Stimulated activated memory B cell treated with anti-CD40 and anti-IgM and Interleukin-4, amounts not matched to agents 10 μg/mL and 1 μg/mL and 100 μg/mL, for 72 hours (primary cell): ENCODE results near the gene KCNS3.

Experiments
- ATAC-seq: fragments of 150-1000 bp; cut with Tn5 transposase; 2 replicates; pipeline ENCODE4 v1.10.0; 2021
- H3K27ac Mint-ChIP-seq: one replicate; pipeline ENCODE4 v1.8.0; 2022; ENCODE audit warnings: mild to moderate bottlenecking, mixed read lengths
- H3K27me3 Mint-ChIP-seq: one replicate; pipeline ENCODE4 v1.8.0; 2022; ENCODE audit warnings: mixed read lengths
- H3K36me3 Mint-ChIP-seq: one replicate; pipeline ENCODE4 v1.8.0; 2022; ENCODE audit warnings: mixed read lengths
- H3K4me1 Mint-ChIP-seq: one replicate; pipeline ENCODE4 v1.8.0; 2022; ENCODE audit warnings: mixed read lengths
- H3K4me3 Mint-ChIP-seq: one replicate; pipeline ENCODE4 v1.8.0; 2022; ENCODE audit warnings: mild to moderate bottlenecking, moderate library complexity, mixed read lengths
- H3K9me3 Mint-ChIP-seq: one replicate; pipeline ENCODE4 v1.8.0; 2022; ENCODE audit warnings: mixed read lengths

KCNS3 gene

DNA sequence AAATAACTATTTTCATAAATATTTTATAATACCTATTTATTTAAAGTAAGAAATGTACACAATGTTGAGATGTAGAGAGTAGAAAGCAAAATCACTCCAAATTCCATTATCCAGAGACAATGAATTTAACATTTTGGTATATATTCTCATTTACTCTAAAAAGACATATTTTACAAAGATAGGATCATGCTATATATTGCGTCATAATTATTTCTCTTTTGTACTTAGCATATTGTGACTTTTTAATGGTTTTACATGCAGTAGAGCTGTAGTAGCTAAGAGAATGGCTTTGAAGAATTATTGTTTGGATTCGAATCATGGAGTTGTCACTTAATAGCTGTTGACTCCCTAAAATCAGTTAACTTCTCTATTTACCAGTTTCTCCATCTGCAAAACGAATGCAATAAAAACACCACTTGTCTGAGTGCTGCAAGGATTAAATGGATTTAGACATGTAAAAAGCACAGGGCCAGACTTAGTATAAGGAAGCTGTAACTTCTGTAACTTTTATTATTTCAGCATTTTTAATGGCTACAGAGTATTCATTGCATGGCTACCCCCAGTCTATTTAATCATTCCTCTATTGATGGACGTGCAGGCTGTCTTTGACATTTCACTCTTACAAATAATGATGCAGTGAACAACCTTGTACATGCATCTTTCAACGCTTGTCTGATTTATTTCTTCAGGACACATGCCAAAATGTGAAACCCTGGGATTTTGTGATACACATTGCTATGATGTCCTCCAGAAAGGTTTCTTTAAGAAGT lies 33.2 kb downstream of the KCNS3 start:
- peaks cover 11% of the 10 kb centered on the region for H3K4me1 Mint-ChIP-seq
- no peaks in the 10 kb centered on the region for H3K36me3 Mint-ChIP-seq
- H3K27ac Mint-ChIP-seq: no peak overlapping the region
- peak; percentile 15 for ATAC-seq
- no peak overlapping the region for H3K4me3 Mint-ChIP-seq
- peaks cover 42% of the 10 kb centered on the region for H3K27me3 Mint-ChIP-seq
- peaks cover 4% of the 10 kb centered on the region for H3K9me3 Mint-ChIP-seq

DNA sequence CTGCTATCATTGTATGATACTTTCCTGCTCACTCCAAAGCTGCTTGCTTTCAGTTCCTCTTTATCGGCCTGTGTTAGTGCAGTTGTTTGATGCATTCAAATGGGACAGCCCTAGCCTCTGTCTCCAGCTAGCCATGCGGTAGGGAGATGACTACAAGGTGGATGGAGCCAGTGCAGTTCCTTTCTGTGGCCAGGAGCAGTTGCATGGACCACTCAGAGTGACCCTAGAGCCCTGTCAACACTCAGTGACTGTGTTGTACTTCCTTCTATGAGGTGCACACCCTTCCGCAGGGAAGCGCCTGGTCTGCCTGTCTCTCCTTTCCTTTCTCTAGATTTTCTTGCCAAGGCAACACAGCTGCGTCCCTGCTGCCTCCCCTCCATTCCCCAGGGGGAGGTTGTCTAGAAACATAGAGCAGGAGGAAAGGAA lies 33.8 kb downstream of the KCNS3 start:
- Mint-ChIP-seq H3K4me1 (peaks cover 11% of the 10 kb centered on the region), H3K27ac (no peak overlapping the region), H3K9me3 (peaks cover 4% of the 10 kb centered on the region), H3K27me3 (peaks cover 42% of the 10 kb centered on the region), H3K4me3 (no peak overlapping the region), H3K36me3 (no peaks in the 10 kb centered on the region)
- ATAC-seq: peak; percentile 93

DNA sequence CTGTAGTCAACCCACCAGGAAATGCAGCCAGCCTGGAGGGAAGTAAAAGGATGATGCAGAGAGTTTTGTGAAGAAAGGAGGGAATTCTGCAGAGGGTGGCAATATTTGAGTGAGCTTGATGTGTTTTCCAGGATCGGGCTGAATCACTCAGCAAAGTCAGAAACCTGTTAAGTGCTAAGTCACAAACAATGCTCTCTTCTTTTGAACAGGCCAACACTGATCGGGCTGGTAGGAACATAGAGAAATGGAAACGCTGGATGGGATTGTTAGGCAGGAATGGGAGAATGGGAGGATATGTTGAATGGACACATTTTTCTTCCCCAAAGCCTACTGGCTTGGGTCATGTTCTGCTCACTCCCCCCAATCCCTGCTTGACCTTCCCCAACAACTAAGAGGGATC lies 36.6 kb downstream of the KCNS3 start:
- no peak for ATAC-seq
- H3K4me1 Mint-ChIP-seq: peaks cover 17% of the 10 kb centered on the region
- no peaks in the 10 kb centered on the region for H3K36me3 Mint-ChIP-seq
- no peaks in the 10 kb centered on the region for H3K9me3 Mint-ChIP-seq
- H3K27me3 Mint-ChIP-seq: peaks cover 24% of the 10 kb centered on the region
- H3K27ac Mint-ChIP-seq: no peak overlapping the region
- no peak overlapping the region for H3K4me3 Mint-ChIP-seq

DNA sequence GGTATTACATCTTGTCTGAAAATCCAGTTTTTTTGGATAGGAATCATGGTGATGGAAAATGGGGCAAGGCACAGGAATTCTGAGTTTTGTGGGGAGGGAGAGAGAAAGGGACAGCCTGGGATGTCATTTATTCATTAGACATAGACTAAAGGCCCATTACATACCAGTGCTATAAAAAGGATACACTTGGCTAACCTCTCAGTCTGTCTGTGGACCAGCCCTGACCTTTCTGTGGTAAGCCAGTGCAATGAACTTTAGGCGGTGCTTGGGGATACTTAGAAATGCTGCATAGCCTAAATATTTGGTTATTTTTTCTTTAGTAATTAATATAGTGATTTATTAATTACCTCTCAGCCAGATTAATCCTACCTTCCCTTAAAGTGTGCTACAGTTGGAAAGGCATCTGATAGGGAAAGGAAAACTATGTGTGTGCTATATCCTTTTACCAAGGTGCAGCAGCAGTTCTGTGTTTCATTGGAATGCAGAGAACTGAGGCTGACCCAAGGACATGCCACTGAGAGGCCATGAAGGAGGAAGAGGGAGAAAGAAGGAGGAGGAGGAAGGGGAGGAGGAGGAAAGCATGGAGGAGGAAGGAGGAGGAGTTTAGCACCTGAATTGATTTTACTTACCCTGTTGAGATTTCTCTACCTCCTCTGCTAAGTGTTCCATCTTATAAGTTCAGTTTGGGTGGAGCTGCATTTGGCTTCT lies 37.5 kb downstream of the KCNS3 start:
- no peak overlapping the region for H3K4me3 Mint-ChIP-seq
- peaks cover 17% of the 10 kb centered on the region for H3K4me1 Mint-ChIP-seq
- H3K36me3 Mint-ChIP-seq: no peaks in the 10 kb centered on the region
- H3K9me3 Mint-ChIP-seq: no peaks in the 10 kb centered on the region
- peaks cover 19% of the 10 kb centered on the region for H3K27me3 Mint-ChIP-seq
- H3K27ac Mint-ChIP-seq: no peak overlapping the region
- peak; percentile 46 for ATAC-seq

DNA sequence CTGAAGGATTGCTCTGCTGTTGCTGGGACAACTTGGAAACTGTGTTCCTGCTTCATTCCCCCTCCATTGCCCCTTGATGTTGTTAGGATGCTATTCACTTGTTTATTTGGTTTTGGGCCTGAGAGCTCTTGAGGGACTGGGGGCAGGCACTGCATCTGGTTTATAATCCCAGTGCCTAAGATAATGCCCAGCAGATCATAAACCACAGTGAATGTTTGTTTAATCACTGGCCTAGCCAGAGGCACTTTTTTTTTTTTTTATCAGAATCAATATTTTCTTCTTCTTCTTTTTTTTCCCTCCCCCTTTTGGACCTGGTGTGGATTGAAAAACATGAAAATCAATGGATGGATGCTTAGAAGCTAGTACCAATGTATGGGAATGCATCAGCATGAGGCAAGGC lies 38.1 kb downstream of the KCNS3 start:
- ATAC-seq: no peak
- no peak overlapping the region for H3K27ac Mint-ChIP-seq
- H3K4me3 Mint-ChIP-seq: no peak overlapping the region
- no peaks in the 10 kb centered on the region for H3K9me3 Mint-ChIP-seq
- peaks cover 17% of the 10 kb centered on the region for H3K4me1 Mint-ChIP-seq
- peaks cover 14% of the 10 kb centered on the region for H3K27me3 Mint-ChIP-seq
- no peaks in the 10 kb centered on the region for H3K36me3 Mint-ChIP-seq

DNA sequence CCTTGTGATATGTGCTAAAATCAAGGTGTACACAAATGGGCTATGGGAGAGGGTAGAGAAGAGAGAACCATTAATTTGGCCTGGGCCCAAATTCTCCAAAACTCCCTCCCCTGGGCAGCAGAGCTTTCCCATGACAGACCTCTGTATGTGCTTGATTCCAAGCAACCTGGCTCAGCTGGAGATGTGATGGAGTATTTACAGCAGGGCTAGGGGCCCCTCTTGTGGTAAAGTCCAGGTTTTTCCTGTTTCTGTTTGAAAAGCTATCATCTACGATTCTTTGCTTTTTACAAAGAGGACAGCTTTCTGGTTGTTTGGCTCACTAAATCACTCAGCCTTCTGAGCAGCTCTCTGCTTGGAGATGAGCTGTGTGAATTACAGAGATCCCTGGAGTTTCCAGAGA lies 40.3 kb downstream of the KCNS3 start:
- ATAC-seq: no peak
- H3K4me1 Mint-ChIP-seq: peaks cover 5% of the 10 kb centered on the region
- H3K4me3 Mint-ChIP-seq: no peak overlapping the region
- no peaks in the 10 kb centered on the region for H3K36me3 Mint-ChIP-seq
- H3K9me3 Mint-ChIP-seq: no peaks in the 10 kb centered on the region
- peaks cover 14% of the 10 kb centered on the region for H3K27me3 Mint-ChIP-seq
- H3K27ac Mint-ChIP-seq: no peak overlapping the region

DNA sequence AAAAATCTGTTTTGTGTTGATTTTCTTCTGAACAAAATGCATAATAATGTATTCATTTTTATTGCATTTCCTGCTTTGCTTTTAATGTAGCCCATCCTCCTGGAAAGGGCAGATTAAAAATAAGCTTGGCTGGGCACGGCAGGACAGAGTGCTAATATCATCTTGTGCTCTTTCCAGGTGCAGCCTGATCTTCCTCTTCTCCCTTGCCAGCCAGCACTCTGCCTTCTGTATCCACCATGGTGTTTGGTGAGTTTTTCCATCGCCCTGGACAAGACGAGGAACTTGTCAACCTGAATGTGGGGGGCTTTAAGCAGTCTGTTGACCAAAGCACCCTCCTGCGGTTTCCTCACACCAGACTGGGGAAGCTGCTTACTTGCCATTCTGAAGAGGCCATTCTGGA lies 52.3 kb downstream of the KCNS3 start:
- H3K27ac Mint-ChIP-seq: no peak overlapping the region
- no peak for ATAC-seq
- no peak overlapping the region for H3K4me3 Mint-ChIP-seq
- peaks cover 8% of the 10 kb centered on the region for H3K9me3 Mint-ChIP-seq
- H3K4me1 Mint-ChIP-seq: no peaks in the 10 kb centered on the region
- H3K36me3 Mint-ChIP-seq: no peaks in the 10 kb centered on the region
- H3K27me3 Mint-ChIP-seq: peaks cover 60% of the 10 kb centered on the region

DNA sequence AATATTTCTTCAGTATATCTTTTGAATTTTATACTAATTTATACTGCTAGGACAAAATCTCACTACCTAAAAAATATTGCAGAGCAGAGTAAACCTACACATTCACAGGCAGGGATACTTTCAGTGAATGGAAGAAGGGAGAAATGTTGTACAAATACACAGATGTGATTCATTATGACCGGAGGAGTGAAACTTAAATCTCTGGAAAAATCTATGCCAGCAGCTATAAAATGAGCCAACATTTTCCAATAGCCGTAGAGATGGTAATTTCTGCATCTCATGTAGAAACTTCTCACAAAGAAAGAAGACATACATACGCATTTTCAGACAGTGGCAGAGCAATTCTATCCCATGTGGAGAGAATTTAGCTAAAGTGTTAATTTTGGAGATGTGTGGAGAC lies 54.8 kb downstream of the KCNS3 start:
- Mint-ChIP-seq H3K4me1 (no peaks in the 10 kb centered on the region), H3K27me3 (peaks cover 83% of the 10 kb centered on the region), H3K27ac (no peak overlapping the region), H3K36me3 (no peaks in the 10 kb centered on the region), H3K9me3 (no peaks in the 10 kb centered on the region), H3K4me3 (no peak overlapping the region)
- no peak for ATAC-seq

DNA sequence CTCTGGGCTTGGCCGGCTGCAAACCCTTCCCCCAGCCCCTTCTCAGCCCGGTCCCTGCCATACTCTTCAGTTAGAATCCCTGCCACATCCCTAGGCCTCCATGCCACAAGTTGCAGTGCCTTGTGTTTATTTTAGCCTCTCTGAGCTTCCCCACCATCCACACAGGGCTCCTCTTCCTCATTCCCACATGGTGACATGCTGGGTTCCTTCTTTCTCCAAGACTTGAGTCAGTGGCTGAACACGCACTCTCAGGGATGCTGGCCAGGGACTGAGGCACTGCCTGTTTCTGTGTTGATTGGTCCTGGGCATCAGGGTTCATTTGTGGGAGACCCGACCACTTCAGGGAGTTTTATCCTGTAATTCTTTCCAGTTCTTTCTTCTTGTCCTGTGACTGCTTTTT lies 56.3 kb downstream of the KCNS3 start:
- H3K4me3 Mint-ChIP-seq: no peak overlapping the region
- no peak for ATAC-seq
- no peak overlapping the region for H3K27ac Mint-ChIP-seq
- H3K27me3 Mint-ChIP-seq: peaks cover 76% of the 10 kb centered on the region
- H3K4me1 Mint-ChIP-seq: no peaks in the 10 kb centered on the region
- H3K36me3 Mint-ChIP-seq: no peaks in the 10 kb centered on the region
- peaks cover 4% of the 10 kb centered on the region for H3K9me3 Mint-ChIP-seq

DNA sequence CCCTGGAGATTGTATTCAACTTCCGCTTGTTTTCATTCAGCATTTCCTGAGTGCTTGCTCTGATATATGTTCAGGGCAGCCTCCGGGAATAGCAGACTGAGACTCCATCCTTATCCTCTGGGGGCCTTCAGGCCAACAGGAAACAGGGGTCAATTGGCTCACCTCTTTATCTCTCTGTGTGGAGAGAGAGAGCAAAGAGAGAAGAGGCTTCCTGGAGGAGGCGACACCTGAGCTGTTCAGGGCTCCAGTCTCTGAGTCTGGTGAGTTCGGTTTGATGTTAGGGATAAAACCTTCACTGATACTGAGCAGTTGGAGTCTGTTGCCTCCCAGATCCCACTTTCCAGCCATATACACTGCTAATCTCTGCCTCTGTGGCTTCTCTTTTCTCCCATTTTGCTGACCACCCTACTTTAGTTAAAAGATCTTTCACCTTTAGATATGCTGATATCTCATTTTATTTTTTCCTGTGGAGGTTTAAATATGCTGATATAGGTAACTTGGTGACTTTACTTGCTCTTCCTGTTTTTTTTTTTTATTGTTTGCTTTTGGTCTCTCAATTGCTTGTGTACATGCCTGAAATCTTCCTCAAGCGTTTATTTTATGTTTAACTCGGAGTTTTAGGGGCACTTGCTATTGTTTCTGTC lies 56.9 kb downstream of the KCNS3 start:
- H3K36me3 Mint-ChIP-seq: no peaks in the 10 kb centered on the region
- peaks cover 4% of the 10 kb centered on the region for H3K9me3 Mint-ChIP-seq
- no peaks in the 10 kb centered on the region for H3K4me1 Mint-ChIP-seq
- no peak overlapping the region for H3K27ac Mint-ChIP-seq
- no peak overlapping the region for H3K4me3 Mint-ChIP-seq
- ATAC-seq: no peak
- peaks cover 69% of the 10 kb centered on the region for H3K27me3 Mint-ChIP-seq

DNA sequence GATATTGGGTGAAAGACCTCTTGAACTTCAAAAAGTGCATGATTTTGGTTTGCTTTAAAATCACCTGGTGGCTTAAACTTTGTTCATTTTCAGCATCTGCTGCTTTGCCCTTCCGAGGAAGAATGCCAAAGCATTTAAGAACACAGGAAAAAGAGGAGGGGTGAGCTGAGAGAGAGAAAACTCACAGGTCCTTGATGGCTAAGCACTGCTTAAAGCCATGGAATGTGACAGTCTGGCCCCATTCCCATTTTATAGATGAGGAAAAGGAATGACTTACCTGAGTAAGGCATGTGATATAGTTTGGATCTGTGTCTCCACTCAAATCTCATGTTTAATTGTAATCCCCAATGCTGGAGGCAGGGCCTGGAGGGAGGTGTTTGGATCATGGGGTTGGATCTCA lies 58.1 kb downstream of the KCNS3 start:
- ATAC-seq: no peak
- Mint-ChIP-seq H3K9me3 (peaks cover 4% of the 10 kb centered on the region), H3K27me3 (peaks cover 57% of the 10 kb centered on the region), H3K4me3 (no peak overlapping the region), H3K27ac (no peak overlapping the region), H3K36me3 (no peaks in the 10 kb centered on the region), H3K4me1 (no peaks in the 10 kb centered on the region)

DNA sequence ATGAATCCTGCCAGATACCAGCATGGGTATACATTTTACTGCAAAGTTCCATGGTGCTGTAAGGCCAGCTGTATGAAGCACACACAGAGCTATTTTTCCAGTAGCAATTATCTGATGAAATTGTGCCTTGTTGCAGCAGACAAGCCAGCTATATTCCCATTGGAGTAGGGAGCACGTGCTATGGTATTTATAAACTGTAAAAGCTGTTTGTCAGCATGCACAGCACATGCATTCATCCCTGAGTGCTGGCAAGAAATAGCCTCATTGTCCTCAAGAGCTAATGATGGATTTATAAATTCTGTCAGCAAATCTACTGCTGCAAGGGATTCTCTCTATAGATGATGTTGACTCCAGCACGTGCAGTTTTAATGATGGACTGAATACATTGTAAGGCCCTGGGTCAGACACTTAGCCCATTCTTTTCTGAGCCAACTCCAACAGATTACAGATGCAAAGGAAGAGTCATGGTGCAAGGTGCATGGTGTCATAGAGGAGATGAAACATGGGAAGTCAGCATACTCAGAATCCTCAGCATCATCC lies 61.7 kb downstream of the KCNS3 start:
- H3K27ac Mint-ChIP-seq: no peak overlapping the region
- H3K27me3 Mint-ChIP-seq: peaks cover 39% of the 10 kb centered on the region
- peaks cover 4% of the 10 kb centered on the region for H3K9me3 Mint-ChIP-seq
- no peaks in the 10 kb centered on the region for H3K36me3 Mint-ChIP-seq
- no peak for ATAC-seq
- H3K4me1 Mint-ChIP-seq: no peaks in the 10 kb centered on the region
- no peak overlapping the region for H3K4me3 Mint-ChIP-seq

DNA sequence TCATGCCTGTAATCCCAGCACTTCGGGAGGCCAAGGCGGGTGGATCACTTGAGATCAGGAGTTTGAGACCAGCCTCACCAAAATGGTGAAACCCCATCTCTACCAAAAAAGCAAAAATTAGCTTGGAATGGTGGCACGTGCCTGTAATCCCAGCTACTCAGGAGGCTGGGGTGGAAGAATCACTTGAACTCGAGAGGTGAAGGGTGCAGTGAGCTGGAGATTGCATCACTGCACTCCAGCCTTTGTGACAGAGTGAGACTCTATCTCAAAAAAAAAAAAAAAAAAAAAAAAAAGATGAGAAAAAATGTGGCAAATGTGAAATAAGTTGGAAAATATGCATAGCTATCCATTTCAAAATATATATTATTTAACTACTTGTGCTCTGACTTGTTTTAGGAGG lies 65.0 kb downstream of the KCNS3 start:
- no peaks in the 10 kb centered on the region for H3K4me1 Mint-ChIP-seq
- H3K9me3 Mint-ChIP-seq: peaks cover 2% of the 10 kb centered on the region
- no peak overlapping the region for H3K27ac Mint-ChIP-seq
- H3K36me3 Mint-ChIP-seq: no peaks in the 10 kb centered on the region
- no peak for ATAC-seq
- peaks cover 15% of the 10 kb centered on the region for H3K27me3 Mint-ChIP-seq
- H3K4me3 Mint-ChIP-seq: no peak overlapping the region

DNA sequence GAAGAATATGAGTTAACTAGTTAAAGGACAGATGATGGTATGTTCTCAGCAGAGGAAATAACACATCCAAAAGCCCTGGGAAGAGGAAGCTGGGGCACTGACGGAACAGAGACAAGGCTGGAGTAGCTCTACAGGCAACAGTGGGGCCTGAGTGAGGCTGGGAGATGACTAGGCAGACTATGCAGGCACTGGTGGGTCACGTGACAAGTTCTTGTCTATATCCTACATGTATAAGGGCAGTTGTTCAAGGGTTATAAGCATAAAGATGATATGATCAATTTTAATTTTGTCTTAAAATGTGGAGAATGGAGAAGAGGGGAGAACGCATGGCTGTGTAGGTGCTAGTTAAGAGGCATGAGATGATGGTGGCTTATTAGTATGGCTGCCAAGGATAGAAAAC lies 68.6 kb downstream of the KCNS3 start:
- Mint-ChIP-seq H3K4me3 (no peak overlapping the region), H3K4me1 (no peaks in the 10 kb centered on the region), H3K27ac (no peak overlapping the region), H3K9me3 (no peaks in the 10 kb centered on the region), H3K36me3 (no peaks in the 10 kb centered on the region), H3K27me3 (peaks cover 26% of the 10 kb centered on the region)
- no peak for ATAC-seq

DNA sequence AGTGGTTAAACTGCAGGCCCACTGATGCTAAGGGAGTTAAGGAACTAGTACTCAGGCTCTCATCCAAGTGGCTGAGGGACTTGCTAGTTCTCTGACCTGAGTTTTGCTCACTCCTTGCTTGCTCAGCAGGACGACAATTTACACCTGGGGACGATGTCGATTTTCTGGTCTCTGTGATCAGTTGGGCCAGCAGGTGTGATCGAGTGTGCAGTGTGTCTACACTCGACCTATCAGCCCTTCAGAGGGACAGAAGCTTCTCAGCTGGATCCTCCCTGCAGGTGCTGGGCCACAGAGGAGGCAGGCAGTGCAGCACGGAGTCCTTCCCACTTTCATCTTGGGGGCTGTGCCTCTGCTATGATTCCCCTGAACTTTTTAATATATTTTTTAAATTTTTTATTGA lies 71.5 kb downstream of the KCNS3 start:
- Mint-ChIP-seq H3K36me3 (no peaks in the 10 kb centered on the region), H3K4me1 (no peaks in the 10 kb centered on the region), H3K27me3 (peaks cover 30% of the 10 kb centered on the region), H3K4me3 (no peak overlapping the region), H3K9me3 (no peaks in the 10 kb centered on the region), H3K27ac (no peak overlapping the region)
- no peak for ATAC-seq
